ENCODE results near the gene SYTL2. TPM values are rescaled to one million over a fixed set of nuclear protein-coding genes. Genes with fewer than 3 reads are reported as not detected.

Gene SYTL2
- total RNA-seq, 4 donors from 2014 or later = 140 to 1,280 (median 344) TPM

DNA sequence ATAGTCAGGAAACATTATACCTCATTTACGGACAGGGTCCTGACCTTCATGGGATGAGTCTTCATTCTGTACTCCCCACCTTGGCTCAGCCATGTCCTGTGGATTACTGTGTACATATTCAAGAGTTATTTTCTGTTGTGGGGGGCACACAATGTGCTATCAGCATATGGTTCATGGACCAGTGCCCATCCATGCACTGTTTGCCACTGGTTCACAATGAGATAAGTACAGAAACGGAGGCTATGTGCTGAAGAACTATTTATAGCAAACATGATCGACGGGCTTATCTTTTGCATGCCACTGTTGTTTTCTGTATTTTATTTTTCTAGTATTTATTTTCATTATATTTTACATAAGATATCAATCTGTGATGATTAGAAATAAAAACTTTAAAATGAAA, 68.6 kb downstream of the SYTL2 start:
- TF ChIP-seq POLR2A (IDR thresholded peaks at IDR 0.05) = no peak
- no peak for TF ChIP-seq POLR2AphosphoS5 (IDR thresholded peaks at IDR 0.05)
- no peak for TF ChIP-seq EP300 (IDR thresholded peaks at IDR 0.05; ENCODE audit: low read depth)
- TF ChIP-seq, protein P1, sequence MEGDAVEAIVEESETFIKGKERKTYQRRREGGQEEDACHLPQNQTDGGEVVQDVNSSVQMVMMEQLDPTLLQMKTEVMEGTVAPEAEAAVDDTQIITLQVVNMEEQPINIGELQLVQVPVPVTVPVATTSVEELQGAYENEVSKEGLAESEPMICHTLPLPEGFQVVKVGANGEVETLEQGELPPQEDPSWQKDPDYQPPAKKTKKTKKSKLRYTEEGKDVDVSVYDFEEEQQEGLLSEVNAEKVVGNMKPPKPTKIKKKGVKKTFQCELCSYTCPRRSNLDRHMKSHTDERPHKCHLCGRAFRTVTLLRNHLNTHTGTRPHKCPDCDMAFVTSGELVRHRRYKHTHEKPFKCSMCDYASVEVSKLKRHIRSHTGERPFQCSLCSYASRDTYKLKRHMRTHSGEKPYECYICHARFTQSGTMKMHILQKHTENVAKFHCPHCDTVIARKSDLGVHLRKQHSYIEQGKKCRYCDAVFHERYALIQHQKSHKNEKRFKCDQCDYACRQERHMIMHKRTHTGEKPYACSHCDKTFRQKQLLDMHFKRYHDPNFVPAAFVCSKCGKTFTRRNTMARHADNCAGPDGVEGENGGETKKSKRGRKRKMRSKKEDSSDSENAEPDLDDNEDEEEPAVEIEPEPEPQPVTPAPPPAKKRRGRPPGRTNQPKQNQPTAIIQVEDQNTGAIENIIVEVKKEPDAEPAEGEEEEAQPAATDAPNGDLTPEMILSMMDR (IDR thresholded peaks at IDR 0.05) = no peak

DNA sequence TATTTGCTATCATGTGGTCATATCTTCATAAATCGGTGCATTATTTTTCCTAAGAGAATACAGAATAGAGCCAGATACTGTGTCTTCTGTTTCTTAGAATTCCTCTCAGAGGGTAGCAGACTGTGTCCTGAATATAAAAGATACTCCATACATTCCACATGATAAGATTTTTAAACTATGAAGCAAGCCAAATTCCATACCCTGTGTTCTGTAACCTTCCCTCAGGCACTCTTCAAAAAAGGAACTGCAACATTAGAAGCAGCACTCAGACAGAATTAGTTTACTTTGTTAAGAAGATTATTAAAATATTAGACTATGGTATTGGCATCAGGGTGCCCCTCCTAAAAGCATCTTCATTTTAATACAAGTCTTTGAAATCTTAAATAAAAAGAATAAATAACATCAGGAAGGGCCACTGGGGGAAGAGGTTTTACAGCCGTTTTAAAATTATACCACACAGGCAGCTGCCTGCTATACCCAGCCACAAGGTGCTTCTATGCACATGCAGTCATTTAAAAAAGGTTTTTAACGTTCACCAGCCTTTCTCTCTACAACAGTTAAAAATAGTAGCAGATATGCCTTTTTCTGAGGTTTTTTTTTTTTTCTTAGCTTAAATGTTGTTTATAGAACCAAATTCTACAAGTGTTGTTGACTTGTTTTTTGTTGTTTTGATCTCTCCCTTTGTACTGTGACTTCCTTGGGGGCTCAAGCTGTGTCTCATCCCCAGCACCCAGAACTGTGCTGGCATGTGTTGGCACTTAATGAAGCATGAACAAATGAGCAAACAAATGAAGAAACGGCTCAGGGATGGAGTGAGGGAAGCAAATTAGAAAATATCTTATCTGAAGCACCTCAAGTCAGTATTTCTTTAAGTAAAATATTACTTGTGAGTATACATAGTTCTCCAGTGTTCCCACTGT, 70.2 kb downstream of the SYTL2 start:
- WGBS, 2 donors (ENCODE audit: low coverage in 1 of 2) = 27 to 41% methylated on average over 3 to 4 of the region's 4 CpGs

More for the DNA sequence above, 68.6 kb downstream of the SYTL2 start:
- in situ Hi-C loops (cut with MboI; ENCODE audit: low pct_ligation_motif_present in 1 of 4, low pct_unique_long_range_greater_than_20kb in 1 of 4, low sequenced_read_pairs in 3 of 4) = no loop called here
- Histone ChIP-seq H3K36me3 (no peaks in the 10 kb centered on the region), H3K9me3 (no peaks in the 10 kb centered on the region), H3K4me3 (no peak overlapping the region), H3K27me3 (no peaks in the 10 kb centered on the region), H3K27ac (peak overlapping the region; percentile 68 to 81 (median 74)), H3K4me1 (peaks cover 3 to 75% (median 27%) of the 10 kb centered on the region in 4 donors)
- intact Hi-C loops (cut with DNase I; ENCODE audit: low total_unique reads) = loop anchor here (1.0 kb wide), 1 partner anchor 46 kb away; no protein-coding TSS in a partner anchor
- no peak for DNase-seq
- 41 to 67% methylated on average over 4 of the region's 4 CpGs for WGBS, 2 donors (ENCODE audit: low coverage in 1 of 2)

DNA sequence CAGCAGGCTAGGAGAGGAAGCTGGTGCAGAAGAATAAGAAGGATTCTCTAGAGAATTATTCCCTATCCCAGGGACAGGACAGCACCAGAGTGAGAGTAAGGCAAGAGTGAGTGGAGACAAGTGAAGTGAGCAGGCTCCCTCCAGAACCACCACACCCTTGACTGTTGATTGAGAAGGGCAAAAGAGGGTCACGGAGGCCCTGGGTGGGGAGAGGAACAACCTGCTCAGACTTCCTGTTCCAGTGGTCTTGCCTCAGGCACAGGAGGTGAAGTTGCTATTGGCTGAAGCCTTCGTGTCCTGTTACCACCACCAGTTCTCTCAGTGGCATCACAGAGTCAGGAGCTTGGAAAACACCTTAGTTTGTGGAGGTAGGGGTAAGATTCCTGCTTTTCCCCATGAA, 73.2 kb downstream of the SYTL2 start:
- Histone ChIP-seq H3K36me3 (peaks cover 0 to 14% (median 0%) of the 10 kb centered on the region in 4 donors), H3K27ac (no peak overlapping the region), H3K9me3 (no peaks in the 10 kb centered on the region), H3K27me3 (no peaks in the 10 kb centered on the region), H3K4me1 (peaks cover 0 to 31% (median 5%) of the 10 kb centered on the region in 4 donors), H3K4me3 (no peak overlapping the region)
- WGBS, 2 donors (ENCODE audit: low coverage in 1 of 2) = 52% methylated on average over 2 of the region's 2 CpGs; no CpG with 5 or more reads in 1 of the 2 donors
- TF ChIP-seq POLR2A (IDR thresholded peaks at IDR 0.05) (no peak), EP300 (IDR thresholded peaks at IDR 0.05; ENCODE audit: low read depth) (no peak), POLR2AphosphoS5 (IDR thresholded peaks at IDR 0.05) (no peak)
- TF ChIP-seq, protein P1 (IDR thresholded peaks at IDR 0.05) = no peak
- peak; percentile 22 for DNase-seq
- intact Hi-C loops (cut with DNase I; ENCODE audit: low total_unique reads) (no loop called here), in situ Hi-C loops (cut with MboI; ENCODE audit: low pct_ligation_motif_present in 1 of 4, low pct_unique_long_range_greater_than_20kb in 1 of 4, low sequenced_read_pairs in 3 of 4) (no loop called here)

More for the DNA sequence above, 70.2 kb downstream of the SYTL2 start:
- Histone ChIP-seq H3K9me3 (no peaks in the 10 kb centered on the region), H3K27me3 (no peaks in the 10 kb centered on the region), H3K4me1 (peaks cover 3 to 60% (median 23%) of the 10 kb centered on the region in 4 donors), H3K36me3 (peaks cover 0 to 9% (median 0%) of the 10 kb centered on the region in 4 donors), H3K27ac (no peak overlapping the region), H3K4me3 (no peak overlapping the region)
- intact Hi-C loops (cut with DNase I; ENCODE audit: low total_unique reads) (no loop called here), in situ Hi-C loops (cut with MboI; ENCODE audit: low pct_ligation_motif_present in 1 of 4, low pct_unique_long_range_greater_than_20kb in 1 of 4, low sequenced_read_pairs in 3 of 4) (no loop called here)
- TF ChIP-seq EP300 (IDR thresholded peaks at IDR 0.05; ENCODE audit: low read depth) (no peak), POLR2A (IDR thresholded peaks at IDR 0.05) (no peak), POLR2AphosphoS5 (IDR thresholded peaks at IDR 0.05) (no peak)
- TF ChIP-seq, protein P1 (IDR thresholded peaks at IDR 0.05) = no peak
- DNase-seq = no peak

DNA sequence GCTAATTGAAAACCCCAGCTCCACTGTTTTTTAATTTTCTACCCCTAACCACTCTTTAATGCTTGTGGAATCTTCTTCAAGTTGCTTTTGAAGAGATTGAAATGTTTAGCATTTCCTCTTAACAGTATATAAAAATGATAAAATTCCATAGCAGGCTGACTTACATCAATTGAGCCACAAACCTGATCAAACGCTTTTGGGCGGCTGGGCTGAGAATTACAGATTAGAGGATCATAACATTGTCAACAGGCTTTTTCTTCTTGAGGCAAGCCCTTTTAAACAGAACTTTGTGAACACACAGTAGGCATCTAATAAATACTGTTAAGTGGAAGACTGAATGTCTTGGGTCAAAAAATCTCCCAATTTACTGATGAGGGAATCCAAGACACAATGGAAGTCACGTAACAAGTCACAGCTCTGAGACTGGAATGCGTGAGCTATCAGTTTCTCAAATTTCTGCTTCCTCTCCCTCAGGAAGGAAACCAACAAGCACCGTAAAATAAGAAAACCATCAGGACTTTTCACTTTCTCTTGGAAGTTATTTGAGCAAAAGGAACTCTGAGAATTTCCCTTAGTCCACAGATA, 75.0 kb downstream of the SYTL2 start:
- WGBS, 2 donors (ENCODE audit: low coverage in 1 of 2) = 70 to 87% methylated on average over 5 of the region's 5 CpGs
- H3K27ac ChIP-seq = no peak overlapping the region
- DNase-seq = no peak
- in situ Hi-C loops (cut with MboI; ENCODE audit: low pct_ligation_motif_present in 1 of 4, low pct_unique_long_range_greater_than_20kb in 1 of 4, low sequenced_read_pairs in 3 of 4) = no loop called here
- TF ChIP-seq POLR2AphosphoS5 (IDR thresholded peaks at IDR 0.05) (no peak), EP300 (IDR thresholded peaks at IDR 0.05; ENCODE audit: low read depth) (no peak), POLR2A (IDR thresholded peaks at IDR 0.05) (no peak)
- TF ChIP-seq, protein P1 (IDR thresholded peaks at IDR 0.05) = no peak
- no peaks in the 10 kb centered on the region for H3K9me3 ChIP-seq
- H3K36me3 ChIP-seq = peaks cover 0 to 14% (median 0%) of the 10 kb centered on the region in 4 donors
- peaks cover 0 to 14% (median 0%) of the 10 kb centered on the region in 4 donors for H3K4me1 ChIP-seq
- no peaks in the 10 kb centered on the region for H3K27me3 ChIP-seq
- intact Hi-C loops (cut with DNase I; ENCODE audit: low total_unique reads) = no loop called here
- no peak overlapping the region for H3K4me3 ChIP-seq
